ENCODE data around the gene TPM4.

GRCh38 chr19:16124953-16125352 lies 48.7 kb downstream of the TPM4 start:
- TF ChIP-seq TAF1 (IDR thresholded peaks at IDR 0.05; ENCODE audit: low read depth, low read length) (no peak), POLR2AphosphoS5 (IDR thresholded peaks at IDR 0.05; ENCODE audit: low read depth, low read length) (no peak)

All from GM12891 (cell line).